ENCODE data around the gene UBE2E2.
A peak's percentile ranks its signal among the peaks of the same experiment; 100 is the strongest.
"Not testable (repeated sequence)": the region's sequence is repeated elsewhere in the genome, so short reads cannot be mapped to it uniquely, and the experiment has no call there.

The UBE2E2 gene

DNA sequence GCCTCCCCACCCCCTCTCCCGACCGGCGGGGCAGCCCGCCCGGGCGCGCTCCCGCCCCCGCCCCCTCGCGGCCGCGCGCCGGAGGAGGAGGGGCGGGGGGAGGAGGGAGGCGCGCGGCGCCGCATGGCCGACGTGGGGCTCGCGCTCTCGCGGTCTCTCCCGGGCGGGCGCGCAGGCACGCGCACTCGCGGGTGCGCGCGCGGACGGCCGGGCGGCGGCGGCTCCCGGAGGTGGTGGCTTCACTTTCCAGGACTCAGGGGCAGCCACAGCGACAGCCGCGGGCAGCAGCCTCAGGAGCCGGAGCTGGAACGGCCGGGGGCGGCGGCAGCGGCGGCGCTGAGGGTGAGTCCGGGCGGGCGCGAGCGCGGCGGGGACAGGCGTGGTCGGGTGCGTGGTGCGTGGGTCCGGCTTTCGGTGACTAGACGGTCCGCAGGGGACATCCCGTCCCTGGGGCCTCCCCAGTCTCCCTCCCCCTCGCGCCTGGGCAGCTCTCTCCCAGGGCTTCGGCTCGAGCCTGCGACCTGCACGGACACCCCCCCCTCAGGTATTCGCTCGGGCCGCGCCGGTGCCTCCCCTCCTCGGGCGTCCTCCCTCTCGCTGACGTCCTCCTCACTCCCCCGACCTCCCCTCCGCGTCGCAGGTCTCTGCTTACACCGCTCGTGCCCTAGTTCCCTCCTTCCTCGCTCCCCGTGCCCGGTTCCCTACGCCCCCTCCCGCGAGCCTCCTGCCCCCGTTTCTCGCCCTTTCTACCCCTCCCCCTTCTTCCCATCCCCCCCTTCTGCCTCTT, at the start of gene UBE2E2:
Gene UBE2E2, plus strand, starts transcription at position 407 of the 787 bp plus-strand sequence.
- peak; percentile 82 for DNase-seq

- no peak for DNase-seq
Measured at GRCh38 chr3:23153436-23153835, 49.7 kb upstream of the UBE2E2 start.

GRCh38 chr3:23157331-23157730, 45.8 kb upstream of the UBE2E2 start:
- DNase-seq, result no peak

DNA sequence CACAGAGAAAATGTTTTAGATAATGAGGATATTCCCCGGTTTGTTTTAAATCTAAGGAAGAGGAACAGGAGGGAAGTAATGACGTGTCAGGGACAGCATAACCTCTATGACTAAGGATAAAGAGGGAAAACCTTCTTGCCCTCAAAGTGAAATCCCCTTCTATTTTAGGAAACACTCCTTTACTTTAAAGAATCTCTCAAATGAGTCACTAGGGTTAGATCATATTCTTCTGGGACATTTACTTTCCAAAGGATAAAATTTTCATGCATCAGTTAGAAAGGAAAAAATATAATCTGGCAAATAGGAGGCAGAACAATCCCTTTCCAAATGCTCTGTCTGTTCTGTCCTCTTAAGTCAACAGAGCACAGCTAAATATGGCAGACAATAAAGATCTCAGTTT, 43.2 kb upstream of the UBE2E2 start:
- no peak for DNase-seq

DNA sequence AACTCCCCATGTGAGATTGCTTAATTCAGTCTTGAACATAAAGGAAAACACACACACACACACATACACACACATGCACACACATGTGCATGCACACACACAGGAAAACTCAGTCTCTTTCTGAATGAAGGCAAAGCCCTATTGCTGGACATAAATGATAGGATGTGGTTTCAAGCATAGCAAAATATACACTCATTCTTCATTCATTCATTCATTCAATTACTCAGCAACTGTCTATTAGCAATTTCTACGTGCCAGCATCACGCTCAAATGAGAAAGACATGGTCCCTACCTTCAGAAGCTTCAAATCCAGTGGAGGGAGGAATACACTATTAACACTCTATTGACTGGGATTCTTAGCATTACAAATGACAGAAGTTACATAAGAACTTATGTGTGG, 41.8 kb upstream of the UBE2E2 start:
- no peak for DNase-seq

DNA sequence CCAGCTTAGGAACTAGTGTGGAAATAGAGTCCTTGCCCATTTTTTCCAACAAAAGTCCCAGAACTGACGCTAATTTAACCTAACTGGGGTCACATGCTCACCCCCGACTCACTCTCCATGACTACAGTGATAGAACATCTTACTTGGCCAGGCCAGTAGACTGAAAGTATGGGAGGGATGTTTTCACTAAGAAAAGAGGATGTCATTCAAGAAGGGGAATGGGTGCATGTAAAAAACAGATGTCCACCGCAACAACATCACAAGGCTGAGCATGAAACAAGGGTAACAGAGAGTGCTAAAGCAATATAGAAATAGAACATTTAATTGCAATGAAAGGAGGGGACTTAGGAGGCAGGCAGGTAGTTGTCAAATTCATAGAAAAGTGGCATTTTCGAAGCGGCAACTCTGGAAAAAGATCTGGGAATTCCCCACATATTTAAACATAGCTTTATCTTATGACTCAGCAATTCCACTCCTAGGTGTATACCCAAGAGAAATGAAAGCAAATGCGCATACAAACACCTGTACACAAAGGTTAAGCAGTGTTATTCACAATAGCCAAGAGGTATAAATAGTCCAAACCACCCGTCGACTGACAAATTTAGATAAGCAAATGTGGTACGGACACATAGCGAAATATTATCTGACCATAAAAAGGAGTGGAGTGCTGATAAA, 41.1 kb upstream of the UBE2E2 start:
- no peak for DNase-seq

DNA sequence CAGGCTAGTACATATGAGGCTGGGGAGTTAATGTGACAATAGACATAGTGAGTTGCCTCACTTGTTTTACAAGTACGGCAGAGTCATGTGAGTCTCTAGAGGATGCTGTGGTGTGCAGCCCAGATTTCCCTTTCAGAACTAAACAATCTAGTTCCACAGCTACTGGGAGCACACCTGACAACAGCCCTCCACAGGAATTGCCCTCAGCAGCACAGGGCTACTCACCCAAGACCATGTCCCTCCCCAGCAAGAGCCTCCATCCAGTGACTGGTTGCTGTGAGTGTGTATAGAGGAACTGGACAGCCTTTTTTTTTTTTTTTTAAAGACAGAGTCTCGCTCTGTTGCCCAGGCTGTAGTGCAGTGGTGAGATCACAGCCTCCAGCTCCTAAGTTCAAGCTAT, 40.2 kb upstream of the UBE2E2 start:
- DNase-seq, result no peak

- no peak for DNase-seq
Measured at GRCh38 chr3:23164746-23165145, 38.4 kb upstream of the UBE2E2 start.

- no peak for DNase-seq
Measured at GRCh38 chr3:23165571-23165970, 37.6 kb upstream of the UBE2E2 start.

DNA sequence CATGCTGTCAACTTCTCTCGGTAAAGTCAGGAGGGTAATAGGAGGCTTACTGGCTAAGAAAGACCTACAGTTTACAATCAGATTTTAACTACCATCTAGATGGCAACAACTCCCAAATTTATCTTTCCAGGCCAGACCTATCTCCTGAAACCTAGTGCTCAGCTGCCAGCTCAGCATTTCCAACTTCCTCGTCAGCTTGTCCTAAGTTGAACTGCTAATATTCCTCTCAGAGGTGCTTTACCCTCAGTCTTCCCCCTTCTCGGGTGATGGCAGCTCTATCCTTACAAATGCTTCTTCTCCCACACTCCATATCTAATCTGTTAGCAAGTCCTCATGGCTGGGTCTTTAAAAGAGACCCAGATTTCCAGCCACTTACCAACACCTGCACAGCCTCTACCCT, 36.9 kb upstream of the UBE2E2 start:
- no peak for DNase-seq

- DNase-seq, result no peak
Measured at GRCh38 chr3:23166845-23167244, 36.3 kb upstream of the UBE2E2 start.

- DNase-seq, result no peak
Measured at GRCh38 chr3:23169551-23169950, 33.6 kb upstream of the UBE2E2 start.

- no peak for DNase-seq
Measured at GRCh38 chr3:23170291-23170690, 32.8 kb upstream of the UBE2E2 start.

DNA sequence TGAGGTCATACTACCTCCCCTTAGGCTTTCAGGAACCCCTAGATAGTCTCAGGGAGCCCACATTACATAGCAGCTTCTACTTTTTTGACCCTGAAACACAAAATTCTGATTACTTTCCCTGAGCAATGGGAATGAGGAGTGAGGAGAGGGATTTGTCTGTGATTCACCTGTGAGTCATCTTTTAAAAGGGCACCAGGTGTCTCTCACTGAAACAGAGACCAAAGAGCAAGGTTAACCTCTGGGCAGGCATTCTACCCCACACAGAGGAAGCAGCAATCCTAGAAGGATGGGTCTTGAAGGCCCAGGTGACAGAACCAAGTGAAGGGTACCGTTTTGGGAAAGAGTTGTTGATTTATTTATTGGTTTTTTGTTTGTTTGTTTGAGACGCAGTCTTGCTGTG, 31.1 kb upstream of the UBE2E2 start:
- no peak for DNase-seq

DNA sequence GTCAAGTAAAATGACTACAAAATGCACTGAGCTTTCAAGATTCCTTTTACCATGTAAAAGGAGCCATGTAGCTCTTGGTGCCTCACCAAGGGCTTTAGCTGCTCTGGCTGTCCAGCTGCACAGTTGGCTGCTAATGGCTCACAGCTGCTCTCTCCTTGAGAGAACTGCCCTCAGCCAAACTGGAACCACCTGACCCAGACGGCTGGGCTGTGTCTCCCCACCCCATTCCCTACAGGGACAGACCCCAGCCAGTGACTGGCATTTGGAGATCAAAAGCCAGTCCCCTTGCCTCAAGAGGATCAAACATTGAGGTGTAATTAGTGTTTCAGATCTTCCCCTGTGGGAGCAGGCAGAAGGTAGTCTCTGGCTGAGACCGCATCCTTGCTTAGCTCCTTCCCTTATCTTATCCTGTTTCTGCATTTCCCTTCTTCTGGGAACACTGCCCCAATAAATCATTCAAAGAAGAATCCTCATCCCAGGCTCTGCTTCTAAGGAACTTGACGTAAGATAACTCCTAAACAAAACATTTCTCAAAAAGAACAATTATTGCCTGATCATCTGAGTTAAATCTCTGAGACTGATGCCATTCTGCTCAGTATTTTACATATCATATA, 28.6 kb upstream of the UBE2E2 start:
- DNase-seq, result no peak

- DNase-seq, result no peak
Measured at GRCh38 chr3:23175341-23176083, 27.6 kb upstream of the UBE2E2 start.

GRCh38 chr3:23176839-23177238, 26.3 kb upstream of the UBE2E2 start:
- DNase-seq, result not testable (repeated sequence)

DNA sequence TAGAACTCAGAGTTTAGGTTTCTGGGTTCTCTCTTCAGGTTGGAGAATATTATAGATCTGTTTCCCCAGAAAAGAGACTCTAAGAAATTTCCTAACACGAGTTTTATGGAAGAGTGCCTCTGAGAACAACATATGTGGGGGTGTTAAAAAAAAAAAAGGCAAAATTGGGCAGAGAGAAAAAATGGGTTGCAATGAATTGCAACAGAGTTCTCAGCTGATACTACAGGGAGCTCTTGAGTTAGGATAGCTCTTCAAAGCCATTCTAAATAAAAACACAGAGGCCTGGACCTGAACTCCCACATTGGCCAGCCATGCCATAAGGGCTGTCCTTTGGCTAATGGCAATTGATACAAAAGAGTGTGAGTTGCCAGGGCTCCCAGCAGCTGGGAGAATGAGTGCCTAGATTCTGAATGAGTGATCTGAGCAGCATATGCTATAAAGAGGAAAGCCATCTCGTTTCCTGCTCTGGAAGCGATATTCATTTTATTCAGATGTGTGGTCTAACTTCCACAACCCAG, 20.1 kb upstream of the UBE2E2 start:
- no peak for DNase-seq

DNA sequence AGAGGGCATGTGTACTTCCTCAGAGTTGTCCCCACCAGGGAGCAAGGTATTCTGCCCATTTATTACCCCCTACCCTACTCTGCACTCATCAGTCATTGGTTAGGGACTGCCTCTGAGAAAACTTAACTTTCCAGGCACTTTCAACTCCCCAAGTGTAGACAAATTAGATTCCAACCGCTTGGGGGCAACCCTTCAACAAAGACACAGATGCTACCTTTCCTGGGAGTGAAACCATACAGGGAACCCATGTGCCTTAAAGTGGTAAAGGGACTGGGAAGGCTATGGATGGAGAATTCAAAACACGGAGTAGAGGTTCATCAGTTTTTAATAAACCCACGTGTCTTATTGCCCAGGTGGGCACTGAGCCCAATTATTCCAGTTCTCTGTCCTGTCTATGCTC, 19.4 kb upstream of the UBE2E2 start:
- no peak for DNase-seq

GRCh38 chr3:23185861-23186260, 17.3 kb upstream of the UBE2E2 start:
- no peak for DNase-seq

DNA sequence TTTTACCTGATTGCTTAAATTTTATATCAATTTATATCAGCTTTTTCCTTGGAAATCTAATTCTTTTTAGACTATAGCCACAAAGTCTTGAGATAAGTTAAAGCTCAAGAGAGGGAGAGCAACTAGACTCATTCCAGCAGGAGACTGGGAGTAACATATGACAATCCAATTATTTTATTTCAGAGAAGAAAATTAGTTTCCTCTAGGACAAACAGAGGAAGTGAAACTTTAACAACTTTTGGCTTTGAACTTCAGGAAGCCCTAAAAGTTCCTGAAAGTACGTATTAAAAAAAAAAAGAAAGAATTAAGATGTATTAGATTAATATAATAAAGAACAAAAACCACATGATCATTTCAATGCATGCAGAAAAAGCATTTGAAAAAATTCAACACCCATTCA, 13.9 kb upstream of the UBE2E2 start:
- DNase-seq, result no peak

DNA sequence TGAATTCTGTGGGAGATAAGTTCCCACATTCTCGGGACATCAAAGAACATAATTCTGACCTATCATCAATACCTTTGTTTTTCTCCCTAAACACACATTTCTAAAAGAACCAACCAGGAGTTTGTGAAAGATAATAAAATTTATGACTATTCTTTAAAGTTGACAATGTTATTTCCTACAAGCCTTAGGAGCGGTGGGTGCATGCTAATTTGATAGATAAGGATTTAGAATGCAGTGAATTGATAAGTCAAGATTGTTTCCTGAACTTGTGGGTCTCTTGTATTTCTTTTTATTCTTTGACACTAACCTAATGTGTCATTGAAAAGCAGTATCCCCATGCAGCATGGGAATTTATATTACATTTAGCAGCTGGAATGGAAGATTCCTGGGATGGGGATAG, 10.3 kb upstream of the UBE2E2 start:
- no peak for DNase-seq

DNA sequence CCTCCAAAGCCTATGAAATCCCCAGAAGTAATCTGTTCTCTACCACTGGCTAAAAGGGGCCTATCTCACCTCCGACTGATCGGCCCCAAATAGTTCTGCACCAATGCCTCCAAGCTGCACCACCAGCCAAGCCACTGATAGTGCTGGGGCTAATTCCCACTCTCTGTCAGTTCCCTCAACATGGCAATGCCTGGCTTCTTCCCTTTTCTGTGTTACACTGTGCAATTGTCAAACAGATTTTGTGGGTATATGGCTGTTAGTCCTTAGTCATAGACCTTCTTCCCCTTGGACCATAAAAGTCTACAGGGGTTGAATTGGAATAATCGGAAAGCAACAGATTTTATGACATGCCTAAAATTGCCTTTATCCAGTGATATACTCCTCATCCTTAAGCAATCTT, 9.3 kb upstream of the UBE2E2 start:
- no peak for DNase-seq

All from left hindlimb (tissue), 1 donor.